Measurements from ENCODE around the gene STOM.

The STOM gene

DNA sequence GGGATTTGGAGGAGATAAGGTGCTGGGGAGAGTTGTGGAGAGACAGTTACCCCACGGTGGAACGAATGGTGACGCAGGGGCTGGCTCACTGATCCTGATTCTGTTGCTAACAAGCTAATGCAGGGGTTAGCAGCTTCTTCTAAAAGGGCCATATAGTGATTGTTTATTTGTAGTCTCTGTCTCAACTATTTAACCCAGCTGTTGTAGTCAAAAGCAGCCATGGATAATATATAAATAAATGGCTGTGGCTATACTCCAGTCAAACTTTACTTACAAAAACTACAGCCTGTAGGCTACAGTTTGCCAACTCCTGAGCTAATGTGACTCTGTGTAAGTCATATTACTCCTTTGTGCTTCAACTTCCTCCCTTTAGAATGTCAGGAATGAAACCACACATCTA lies 21.8 kb downstream of the STOM start:
- no peak for DNase-seq (ENCODE audit: low spot score)

DNA sequence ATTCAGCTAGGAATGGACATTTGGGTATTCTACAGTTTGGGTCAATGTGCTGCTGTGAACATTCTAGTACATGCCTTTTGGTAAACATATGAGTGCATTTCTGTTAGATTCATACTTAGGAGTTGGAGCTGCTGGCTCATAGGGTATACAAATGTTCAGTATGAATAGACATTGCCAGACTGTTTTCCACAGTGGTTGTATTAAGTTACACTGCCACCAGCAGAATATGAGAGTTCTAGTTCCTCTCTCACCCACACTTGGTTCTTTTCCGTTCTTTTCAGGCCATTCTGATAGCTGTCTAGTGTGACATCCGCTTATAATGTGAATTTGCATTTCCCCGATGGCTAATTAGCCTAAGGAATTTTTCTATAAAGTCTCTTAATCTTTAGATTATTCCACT lies 25.0 kb downstream of the STOM start:
- no peak for DNase-seq (ENCODE audit: low spot score)

DNA sequence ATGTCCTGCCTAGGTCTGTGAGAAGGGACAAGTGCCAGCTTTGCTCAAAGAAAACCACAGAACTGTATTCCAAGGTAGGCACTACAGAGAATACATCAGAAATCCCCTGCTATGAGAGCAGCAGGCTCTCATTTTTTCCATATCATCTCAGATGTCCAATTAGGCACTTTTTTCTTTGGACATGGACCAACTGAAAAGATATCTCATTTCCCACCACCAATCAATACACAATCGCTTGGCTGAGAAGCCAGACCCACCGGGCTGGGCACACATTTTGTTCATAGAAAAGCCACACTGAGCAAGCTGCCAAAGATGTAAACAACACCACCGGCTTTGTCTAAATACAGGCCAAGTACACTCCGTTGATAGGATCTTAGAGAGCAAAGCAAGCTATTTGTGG lies 25.9 kb downstream of the STOM start:
- no peak for DNase-seq (ENCODE audit: low spot score)

DNA sequence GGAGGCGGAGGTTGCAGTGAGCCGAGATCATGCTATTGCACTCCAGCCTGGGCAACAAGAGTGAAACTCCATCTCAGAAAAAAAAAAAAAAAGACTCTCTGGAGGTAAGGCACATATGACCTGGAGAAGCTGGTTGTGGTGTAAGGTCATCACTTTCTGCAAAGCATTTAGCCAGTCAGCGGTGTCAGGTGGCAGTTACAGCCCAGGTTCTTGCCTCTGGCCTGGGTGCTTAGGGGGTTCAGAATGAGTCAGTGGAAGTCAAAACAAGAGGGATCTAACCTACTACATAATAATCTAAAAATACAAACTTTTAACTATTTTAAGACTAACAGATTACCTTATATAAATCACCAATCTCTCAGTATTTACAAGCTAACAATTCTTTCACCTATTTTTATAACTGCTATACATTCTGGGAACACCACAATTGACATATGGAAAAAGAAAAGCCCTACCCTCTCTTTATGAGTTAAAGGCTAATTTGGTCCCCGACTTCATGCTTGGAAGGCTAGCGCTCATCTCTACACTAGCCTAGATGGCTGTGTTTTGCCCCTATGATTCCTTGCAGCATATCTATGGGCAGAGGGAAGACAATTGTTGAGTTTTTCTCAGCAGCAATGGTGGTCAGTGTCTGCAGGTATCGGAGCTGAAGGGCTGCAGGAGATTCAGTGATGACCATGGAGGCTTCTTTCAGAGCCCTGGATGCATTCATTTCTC lies 29.2 kb downstream of the STOM start:
- DNase-seq (ENCODE audit: low spot score): no peak

DNA sequence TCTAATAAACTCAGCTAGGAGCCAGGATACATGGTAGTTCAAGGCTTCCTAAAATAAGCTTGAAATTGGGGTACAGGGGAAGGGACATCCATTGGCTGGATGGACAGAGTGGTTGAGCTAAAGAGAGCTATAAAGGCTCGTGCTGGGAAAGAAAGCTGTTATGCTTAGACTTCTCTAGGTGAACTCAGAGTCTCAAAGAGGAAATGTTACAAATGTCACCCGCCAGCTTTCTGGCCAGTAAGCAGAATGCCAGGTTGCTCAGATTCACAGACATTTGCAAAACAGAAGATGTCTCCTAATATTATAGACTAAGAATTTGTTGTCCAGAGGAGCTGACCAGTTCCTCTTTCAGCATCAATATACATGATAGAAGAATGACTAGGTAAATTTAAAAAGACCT lies 30.6 kb downstream of the STOM start:
- no peak for DNase-seq (ENCODE audit: low spot score)

DNA sequence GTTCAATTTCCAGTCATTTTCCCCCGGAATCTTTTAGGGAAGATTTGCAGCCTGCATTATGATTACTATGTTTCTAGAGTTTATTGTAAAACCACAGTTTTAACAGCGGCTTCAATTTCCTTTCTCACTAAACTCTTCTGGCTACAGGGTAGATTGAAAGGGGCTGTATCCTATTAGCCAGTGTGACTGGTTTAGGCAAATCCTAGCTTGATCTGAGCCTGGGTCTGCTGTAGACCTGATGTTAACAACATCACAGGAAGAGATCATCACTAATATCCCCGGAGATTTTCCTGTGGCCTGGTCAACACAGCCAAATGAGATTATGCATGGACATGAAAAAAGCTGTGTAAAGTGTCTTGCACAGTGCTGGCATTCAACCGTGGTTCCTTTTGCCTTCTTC lies 33.4 kb downstream of the STOM start:
- no peak for DNase-seq (ENCODE audit: low spot score)

DNA sequence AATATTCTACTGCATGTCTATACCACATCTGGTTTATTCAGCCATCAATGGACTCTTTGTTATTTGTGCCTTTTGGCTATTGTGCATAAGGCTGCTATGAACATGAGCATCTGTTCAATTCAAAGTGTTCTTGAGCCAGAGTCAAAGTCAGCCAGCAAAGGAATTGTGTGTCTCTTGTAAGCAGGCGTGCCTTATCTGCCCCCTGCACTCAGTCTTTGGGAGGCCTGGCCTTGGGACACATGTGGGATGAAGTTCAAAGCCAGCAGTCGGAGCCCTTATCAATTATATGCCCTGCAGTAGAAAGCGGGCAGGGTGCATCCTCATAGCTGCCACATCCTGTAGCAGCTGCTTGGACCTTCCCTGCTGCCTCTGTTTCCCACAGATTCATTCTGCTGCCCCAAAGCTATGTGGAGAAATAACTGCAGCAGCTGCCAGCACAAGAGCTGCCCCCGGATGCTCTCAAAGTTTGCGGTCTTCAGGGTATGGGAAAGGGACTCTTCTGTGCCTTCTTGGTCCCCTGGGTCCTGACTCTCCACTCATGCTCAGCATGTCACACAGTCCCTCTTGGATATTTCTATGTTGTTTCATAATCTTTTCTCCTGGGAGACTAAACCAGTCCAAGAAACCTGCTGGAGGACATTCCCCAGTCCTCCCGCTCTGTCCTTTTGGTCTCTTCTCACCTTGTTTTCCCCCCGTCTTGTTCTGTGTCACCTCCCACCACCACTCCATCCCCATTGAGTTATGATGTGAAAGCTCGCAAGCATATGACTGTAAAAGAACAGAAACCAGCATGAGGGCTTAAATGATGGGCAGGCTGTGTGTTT lies 35.9 kb downstream of the STOM start:
- no peak for DNase-seq (ENCODE audit: low spot score)

DNA sequence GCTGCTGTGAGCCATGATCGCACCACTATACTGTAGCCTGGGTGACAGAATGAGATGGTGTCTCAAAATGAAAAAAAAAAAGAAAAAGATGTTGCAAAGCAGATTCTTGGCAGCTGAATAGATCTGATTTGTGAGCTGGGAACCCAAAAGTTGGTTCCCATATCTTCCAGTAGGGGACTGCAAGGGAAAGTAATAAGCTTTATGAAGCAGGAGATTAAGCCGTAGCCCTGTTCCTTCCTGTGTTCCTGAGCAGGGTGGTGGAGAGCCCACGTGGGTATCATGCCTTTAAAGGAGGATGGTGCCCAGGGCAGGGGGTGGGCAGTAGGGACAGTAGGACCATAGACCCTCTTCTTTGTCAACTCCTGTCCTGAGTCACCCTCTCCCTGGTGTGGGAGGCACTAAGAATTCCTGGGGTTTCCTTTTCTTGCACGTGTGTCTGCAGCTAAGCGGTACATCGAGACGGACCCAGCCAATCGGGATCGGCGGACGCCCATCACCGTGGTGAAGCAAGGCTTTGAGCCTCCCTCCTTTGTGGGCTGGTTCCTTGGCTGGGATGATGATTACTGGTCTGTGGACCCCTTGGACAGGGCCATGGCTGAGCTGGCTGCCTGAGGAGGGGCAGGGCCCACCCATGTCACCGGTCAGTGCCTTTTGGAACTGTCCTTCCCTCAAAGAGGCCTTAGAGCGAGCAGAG lies 37.9 kb downstream of the STOM start:
- no peak for DNase-seq (ENCODE audit: low spot score)

DNA sequence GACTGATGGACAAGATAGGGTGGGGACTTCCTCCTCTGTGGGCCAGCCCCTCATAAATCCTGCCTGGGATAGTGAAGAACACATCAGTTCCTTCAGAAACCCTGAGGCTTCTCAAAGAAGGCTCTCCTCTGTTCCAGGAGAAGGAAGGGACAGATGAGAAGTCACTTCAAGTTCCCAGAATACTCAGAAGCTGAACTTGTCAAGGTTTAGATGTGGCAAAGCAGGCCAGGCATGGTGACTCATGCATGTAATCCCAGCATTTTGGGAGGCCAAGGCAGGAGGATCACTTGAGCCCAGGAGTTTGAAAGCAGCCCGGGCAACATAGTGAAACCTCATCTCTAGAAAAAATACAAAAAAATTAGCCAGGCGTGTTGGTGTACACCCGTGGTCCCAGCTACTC lies 38.5 kb downstream of the STOM start:
- no peak for DNase-seq (ENCODE audit: low spot score)

DNA sequence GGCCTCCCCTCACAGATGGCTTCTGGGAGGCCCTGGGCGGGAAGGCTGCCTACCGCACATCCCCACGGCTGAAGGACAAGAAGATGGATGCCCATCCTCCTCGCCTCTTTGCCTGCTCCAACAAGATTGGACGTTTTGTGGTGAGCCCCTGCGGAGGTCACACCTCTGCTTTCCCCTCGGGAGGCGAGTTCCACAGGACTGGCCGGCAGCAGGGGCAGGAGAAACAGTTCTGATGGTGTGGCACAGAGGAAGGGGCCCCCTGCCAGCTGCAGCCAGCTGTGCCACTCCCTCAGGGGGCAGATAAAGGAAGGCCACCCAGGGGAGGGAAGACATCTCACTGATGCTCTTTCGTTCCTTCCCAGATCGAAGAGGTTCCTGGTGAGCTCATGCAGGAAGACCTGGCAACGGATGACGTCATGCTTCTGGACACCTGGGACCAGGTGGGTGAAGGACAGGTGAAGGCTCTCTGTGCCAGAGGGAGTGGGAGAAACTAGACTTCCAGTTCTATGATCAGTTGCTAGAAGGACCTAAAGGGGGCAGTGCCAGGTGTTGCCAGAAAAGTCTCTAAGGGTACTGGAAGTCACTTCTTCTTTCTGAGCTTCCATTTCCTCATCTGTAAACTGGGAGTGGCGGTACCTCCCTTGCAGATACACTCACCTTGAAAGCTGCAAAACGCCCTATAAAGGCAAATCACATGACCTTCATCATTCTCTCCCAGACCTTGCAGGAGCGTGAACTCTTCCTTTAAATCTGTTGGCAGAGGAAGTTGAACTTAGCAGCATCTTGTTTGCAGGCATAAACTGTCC lies 41.0 kb downstream of the STOM start:
- DNase-seq (ENCODE audit: low spot score): no peak

DNA sequence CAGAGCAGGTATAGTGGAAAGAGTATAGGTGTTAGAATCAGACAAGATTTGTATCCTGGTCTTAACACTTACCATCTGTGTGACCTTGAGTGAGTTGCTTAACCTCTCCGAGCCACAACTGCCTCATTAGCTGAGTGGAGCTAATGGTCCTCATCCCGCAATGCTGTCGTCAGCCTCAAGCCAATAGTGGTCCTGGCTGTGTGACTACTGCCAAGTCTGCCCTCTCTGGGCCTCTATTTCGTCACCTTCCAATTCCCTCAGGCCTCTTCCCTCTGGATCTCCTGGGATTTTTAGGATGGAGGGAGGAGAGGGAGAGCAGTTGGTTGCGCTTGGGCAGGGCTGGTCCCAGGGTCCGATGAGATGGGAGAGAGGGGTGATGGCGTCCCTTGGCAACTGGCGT lies 41.6 kb downstream of the STOM start:
- DNase-seq (ENCODE audit: low spot score): no peak

DNA sequence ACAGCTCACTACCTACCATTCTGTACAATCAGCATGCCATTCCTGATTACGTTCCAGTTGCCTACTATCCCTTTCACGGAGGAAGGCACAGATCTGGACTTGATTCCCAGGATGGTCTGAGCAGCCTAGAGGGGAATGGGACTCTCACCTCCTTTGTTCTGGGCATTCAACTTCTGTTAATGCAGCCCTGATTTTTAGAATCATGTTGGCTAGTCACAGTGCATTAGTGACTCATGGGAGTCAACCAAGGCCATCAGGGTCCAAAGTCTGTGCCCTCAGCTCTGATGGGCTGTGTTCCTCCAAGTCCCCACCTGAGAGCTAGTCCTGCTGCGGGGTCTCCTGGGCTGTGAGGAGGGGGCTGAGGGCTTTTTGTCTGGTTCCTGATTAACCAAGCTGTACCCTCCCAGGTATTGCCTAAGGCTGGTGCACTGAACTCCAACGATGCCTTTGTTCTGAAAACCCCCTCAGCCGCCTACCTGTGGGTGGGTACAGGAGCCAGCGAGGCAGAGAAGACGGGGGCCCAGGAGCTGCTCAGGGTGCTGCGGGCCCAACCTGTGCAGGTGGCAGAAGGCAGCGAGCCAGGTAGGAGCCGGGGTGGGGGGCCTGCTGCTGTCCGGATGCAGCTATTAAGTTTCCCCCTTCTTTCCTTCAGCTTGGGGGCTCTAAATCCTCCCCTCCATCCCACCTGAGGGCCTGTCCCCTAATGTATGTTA lies 43.0 kb downstream of the STOM start:
- DNase-seq (ENCODE audit: low spot score): no peak

DNA sequence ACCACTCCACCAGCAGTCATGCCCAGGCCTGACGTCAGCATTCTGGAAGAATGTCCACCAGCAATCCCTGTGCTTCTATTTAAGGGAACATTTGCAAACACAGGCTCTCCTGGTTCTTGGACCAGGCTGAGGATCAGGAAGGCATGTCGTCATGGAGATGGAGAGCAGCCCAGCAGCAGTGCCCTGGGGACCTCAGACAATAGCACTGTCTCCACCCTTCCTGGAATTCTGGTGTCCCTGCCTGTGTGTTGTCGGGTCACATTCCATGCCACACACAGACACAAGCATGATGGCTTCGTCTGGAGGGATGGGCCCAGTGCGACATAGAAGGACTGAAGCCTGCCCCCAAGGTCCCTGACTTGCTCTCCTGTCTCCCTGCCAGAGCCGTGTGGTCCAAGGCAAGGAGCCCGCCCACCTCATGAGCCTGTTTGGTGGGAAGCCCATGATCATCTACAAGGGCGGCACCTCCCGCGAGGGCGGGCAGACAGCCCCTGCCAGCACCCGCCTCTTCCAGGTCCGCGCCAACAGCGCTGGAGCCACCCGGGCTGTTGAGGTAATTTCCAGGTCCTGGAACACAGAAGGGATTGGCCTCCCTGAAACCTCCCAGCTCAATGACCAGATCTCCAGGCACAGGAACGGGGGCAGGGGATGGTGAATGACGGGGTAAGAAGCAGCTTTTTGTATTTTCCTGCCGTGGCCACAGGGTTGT lies 43.8 kb downstream of the STOM start:
- peak; percentile 65 for DNase-seq (ENCODE audit: low spot score)

DNA sequence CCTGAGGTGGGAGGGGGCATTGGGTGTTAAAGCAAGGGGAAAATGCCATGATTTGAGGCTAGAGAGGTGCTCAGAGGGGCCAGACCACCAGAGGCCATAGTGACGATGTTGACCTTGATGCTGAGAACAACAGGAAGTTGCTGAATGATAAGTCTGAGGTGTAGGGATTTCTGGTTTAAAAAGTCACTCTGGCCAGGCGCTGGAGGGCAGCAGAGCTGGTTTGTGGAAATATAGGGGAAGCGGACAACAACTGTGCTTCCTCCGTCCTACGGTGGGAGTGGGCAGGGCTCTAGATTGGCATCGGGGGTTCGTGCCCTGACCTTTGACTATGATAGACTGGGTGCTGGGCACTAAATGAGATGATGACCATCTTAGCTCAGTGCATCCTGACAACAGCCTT lies 44.7 kb downstream of the STOM start:
- DNase-seq (ENCODE audit: low spot score): no peak

DNA sequence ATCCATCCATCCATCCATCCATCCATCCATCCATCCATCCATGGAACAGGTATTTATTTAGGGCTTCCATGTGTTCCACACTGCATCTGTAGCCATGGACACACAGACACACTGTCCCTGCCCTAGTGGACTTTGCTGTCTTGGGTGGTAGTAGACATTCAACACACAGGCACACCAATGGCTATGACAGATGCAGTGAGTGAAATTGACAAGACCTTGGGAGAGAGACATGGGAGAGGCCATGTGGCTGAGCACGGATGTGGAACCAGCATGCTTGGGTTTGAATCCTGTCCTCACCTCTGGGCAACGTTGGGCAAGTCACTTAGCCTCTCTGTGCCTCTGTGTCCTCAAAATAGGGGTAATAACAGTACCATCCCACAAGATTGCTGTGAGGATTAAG lies 45.3 kb downstream of the STOM start:
- DNase-seq (ENCODE audit: low spot score): no peak

DNA sequence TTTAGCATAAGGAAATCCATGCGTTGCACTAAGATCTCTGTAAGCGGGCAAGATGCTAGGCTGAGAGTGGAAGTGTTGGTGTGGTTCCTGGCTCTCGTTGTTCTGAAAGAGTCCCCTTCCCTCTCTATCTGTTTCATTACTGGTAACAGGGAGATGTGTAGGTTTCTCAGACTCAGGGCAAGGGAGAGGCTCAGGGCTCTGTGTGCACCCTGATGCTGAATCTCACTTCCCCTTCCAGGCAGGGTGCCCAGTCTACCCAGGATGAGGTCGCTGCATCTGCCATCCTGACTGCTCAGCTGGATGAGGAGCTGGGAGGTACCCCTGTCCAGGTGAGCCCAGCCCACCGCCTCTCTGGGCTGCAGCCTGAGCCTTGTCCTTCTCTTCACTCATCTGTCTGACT lies 45.7 kb downstream of the STOM start:
- DNase-seq (ENCODE audit: low spot score): no peak

DNA sequence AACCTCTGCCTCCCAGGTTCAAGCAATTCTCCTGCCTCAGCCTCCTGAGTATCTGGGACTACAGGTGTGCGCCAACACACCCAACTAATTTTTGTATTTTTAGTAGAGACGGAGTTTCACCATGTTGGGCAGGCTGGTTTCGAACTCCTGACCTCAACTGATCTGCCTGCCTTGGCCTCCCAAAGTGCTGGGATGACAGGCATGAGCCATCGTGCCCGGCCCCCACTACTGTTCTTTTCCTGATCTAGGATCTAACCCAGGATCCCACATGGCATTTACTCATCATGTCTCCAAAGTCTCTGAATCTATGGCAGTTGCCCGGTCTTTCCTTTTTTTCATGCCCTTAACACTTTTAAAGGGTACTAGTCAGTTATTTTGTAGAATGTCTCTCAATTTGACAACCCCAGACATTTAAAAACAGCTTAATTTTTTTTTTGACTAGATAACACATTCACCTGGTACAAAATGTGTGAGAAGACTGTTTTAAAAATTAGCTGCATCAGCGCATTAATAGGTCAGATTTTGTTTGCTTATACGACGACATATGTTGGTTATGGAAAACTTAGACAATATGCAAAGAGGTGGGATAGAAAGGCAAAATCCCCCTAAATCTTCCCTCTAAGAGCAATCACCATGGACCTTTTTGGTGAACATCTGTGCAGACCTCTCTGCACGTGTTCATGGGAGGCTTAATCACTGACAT lies 46.5 kb downstream of the STOM start:
- no peak for DNase-seq (ENCODE audit: low spot score)

DNA sequence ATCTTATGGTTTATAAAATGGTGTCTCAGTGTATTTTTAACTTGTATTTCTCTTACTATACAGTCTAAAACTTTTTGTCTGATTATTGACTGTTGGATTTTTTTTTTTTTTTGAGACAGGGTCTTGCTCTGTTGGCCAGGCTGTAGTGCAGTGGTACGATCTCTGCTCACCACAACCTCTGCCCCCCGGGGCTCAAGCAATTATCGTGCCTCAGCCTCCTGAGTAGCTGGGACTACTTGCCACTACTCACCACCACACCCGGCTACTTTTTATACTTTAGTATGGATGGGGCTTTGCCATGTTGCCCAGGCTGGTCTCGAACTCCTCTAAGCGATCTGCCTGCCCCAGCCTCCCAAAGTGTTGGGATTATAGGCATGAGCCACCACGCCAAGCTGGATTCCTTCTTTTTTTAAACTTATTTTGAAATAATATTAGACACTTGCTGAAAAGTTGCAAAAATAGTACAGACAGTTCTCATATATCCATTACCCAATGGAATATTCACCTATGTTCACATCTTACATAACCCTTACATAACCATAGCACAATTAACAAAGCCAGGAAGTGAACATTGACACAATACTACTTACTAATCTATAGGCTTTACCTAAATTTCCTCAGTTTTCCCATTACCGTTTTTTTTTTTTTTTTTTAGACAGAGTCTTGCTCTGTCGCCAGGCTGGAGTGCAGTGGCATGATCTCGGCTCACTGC lies 47.2 kb downstream of the STOM start:
- DNase-seq (ENCODE audit: low spot score): no peak

DNA sequence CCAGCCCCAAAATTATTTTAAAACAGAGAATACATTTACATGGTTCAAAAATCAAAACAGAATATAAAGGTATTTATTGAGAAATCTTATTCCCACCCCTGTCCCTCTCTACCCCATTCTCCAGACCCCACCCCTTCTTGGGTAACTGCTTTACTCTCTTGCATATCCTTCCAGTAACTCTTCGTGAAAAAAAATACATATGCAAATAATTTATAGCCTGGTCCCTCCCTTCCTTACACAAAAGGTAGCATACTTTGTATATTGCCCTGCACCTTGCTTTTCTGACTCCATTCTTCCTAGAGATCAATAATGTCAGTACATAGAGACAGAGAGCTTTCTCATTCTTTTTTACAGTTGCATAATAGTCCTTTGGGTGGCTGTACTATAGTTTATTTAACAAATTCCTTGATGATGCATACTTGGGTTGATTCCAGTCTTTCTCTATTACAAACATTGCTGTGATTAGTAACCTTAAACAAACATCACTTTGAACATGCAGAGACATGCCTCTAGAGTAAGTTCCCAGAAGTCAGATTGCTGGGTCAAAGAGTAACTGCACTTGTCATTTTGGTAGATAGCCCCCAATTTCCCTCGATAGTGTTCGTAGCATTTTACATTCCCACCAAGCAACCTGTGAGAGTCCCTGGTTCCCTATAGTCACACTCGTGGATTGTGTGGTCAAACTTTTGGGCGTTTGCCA lies 47.9 kb downstream of the STOM start:
- no peak for DNase-seq (ENCODE audit: low spot score)

Data from Ammon's horn (tissue), 1 donor.